HG03565 (cell line): Measurements from ENCODE around the gene EIF2B5.
"Not testable (repeated sequence)": the region's sequence is repeated elsewhere in the genome, so short reads cannot be mapped to it uniquely, and the experiment has no call there.

Experiments
- ATAC-seq: cut with Tn5 transposase; IDR thresholded peaks from one replicate; pipeline ENCODE4 v1.9.1; 2021; ENCODE audit warnings: mild to moderate bottlenecking, moderate library complexity; ENCODE audit not compliant: unreplicated experiment

Gene EIF2B5

GRCh38 chr3:184145111-184145524 is 10.0 kb downstream of the EIF2B5 start:
- no peak for ATAC-seq

GRCh38 chr3:184145751-184146270 is 10.7 kb downstream of the EIF2B5 start:
- no peak for ATAC-seq

GRCh38 chr3:184148076-184148475 is 12.9 kb downstream of the EIF2B5 start:
- ATAC-seq, result no peak

- no peak for ATAC-seq
Measured at GRCh38 chr3:184149123-184149522, 14.0 kb downstream of the EIF2B5 start.

- not testable (repeated sequence) for ATAC-seq
Measured at GRCh38 chr3:184149770-184150169, 14.6 kb downstream of the EIF2B5 start.

- peak; percentile 58 for ATAC-seq
Measured at GRCh38 chr3:184154885-184155643, 19.9 kb downstream of the EIF2B5 start, which contains the start of gene DVL3. Gene DVL3 (plus strand): TSS chr3:184155377. CDS start chr3:184155636, 259 bp downstream.

- peak; percentile 6 for ATAC-seq
Measured at GRCh38 chr3:184155644-184156521, 20.7 kb downstream of the EIF2B5 start.

- no peak for ATAC-seq
Measured at GRCh38 chr3:184156522-184156955, 21.4 kb downstream of the EIF2B5 start.

- no peak for ATAC-seq
Measured at GRCh38 chr3:184157206-184157605, 22.0 kb downstream of the EIF2B5 start.

GRCh38 chr3:184158404-184158803 is 23.2 kb downstream of the EIF2B5 start:
- no peak for ATAC-seq

- peak; percentile 54 for ATAC-seq
Measured at GRCh38 chr3:184160456-184160855, 25.3 kb downstream of the EIF2B5 start.

- not testable (repeated sequence) for ATAC-seq
Measured at GRCh38 chr3:184162571-184163070, 27.5 kb downstream of the EIF2B5 start.

- ATAC-seq, result no peak
Measured at GRCh38 chr3:184164648-184165330, 29.6 kb downstream of the EIF2B5 start.

GRCh38 chr3:184165543-184165942 is 30.4 kb downstream of the EIF2B5 start:
- ATAC-seq, result no peak

- no peak for ATAC-seq
Measured at GRCh38 chr3:184166671-184167070, 31.5 kb downstream of the EIF2B5 start.

- ATAC-seq, result no peak
Measured at GRCh38 chr3:184167786-184168185, 32.6 kb downstream of the EIF2B5 start.

GRCh38 chr3:184168363-184169120 is 33.4 kb downstream of the EIF2B5 start:
- ATAC-seq, result no peak

GRCh38 chr3:184169896-184170875 is 35.0 kb downstream of the EIF2B5 start:
- ATAC-seq, result no peak

- ATAC-seq, result no peak
Measured at GRCh38 chr3:184171562-184171961, 36.4 kb downstream of the EIF2B5 start.
